Occipital lobe (tissue), 2 donors: ENCODE results near the gene RASA1. TPM values are rescaled to one million over a fixed set of nuclear protein-coding genes. Genes with fewer than 3 reads are reported as not detected.

Experiments
- DNase-seq: peaks from one replicate; lab custom pipeline; 2025; lab: John Stamatoyannopoulos, UW
- total RNA-seq: library from RNA; depleted of rRNA; stranded (reverse); fragments of >200 nt; gene quantifications from one replicate; pipeline ENCODE4 v1.2.3, GENCODE V29; 2014

The RASA1 gene
- total RNA-seq, 1 donor from 2014 or later = 73.2 TPM

DNA sequence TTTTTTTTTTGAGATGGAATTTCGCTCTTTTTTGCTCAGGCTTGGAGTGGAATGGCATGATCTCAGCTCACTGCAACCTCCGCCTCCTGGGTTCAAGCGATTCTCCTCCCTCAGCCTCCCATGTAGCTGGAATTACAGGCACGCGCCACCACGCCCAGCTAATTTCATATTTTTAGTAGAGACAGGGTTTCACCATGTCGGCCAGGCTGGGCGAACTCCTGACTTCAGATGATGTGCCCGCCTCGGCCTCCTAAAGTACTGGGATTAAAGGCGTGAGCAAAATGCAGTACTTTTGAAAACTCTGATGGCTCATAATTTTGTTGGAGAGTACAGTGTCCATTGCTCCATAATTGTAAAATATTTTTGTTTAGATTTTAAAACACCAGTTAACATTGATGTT is 92.4 kb downstream of the RASA1 start:
- no peak for DNase-seq

DNA sequence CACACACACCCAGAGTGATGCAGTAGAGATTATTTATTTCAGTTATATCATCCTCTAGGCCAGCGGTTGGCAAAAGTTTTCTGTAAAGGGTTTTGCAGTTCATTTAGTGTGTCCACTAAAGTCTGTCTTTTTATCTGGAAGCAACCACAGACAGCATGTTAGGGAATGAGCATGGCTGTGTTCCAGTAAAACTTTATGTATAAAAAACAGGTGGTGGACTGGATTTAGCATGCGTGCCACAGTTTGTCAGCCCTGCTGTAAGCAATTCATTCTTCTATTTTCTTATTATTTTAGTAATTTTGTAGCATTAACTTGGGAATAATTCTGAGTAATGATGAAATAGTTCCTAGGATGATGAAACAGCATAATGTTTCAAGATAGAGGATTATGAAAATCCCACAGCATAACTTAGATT is 93.4 kb downstream of the RASA1 start:
- no peak for DNase-seq

DNA sequence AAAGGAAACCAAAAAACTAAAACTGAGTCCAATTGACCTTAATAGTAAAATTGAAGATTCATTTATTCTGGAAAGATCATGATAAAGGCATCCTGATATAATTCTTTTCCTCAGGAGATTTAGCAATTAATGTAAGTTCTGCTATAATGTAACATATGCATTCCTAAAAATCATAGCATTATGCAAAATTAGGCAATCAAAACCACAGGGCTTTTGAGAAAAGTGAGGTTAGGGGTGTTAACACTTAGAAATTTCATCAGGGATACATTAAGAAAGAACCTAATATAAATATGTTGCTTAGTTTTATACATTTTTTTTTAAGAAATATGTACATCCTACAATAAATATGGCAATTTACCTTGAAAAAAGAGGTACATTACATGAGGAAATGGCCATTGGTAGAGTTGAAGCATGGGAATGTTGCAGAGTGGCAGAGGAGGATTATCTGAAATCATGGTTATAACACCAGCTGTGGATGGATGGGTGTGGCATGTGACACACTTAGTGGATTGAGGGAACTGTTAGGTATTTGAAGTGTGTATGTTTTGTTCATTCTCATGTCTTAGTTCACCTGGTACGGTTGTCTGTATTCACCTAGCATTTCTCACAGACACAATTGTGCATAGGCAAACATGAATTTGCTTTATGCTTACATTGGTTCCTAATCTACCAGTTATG is 94.0 kb downstream of the RASA1 start:
- no peak for DNase-seq

DNA sequence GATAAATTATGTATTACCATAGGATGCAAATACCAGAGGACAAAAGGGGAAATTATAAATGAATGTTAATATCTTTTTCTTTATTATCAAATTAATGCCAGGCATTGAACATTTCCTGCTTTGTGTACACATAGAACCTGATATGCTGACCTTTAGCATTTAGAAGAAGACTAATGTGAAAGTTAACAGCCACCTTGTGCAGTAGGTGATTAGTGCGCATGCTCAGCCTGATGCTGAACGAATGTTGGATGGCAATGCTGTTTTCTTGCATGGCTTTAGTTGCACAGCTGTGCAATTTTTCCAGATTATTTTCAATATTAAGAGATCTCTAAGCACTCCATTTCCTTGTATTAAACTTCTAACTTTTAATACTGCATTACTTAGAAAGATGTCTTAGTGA is 99.6 kb downstream of the RASA1 start:
- DNase-seq = no peak

DNA sequence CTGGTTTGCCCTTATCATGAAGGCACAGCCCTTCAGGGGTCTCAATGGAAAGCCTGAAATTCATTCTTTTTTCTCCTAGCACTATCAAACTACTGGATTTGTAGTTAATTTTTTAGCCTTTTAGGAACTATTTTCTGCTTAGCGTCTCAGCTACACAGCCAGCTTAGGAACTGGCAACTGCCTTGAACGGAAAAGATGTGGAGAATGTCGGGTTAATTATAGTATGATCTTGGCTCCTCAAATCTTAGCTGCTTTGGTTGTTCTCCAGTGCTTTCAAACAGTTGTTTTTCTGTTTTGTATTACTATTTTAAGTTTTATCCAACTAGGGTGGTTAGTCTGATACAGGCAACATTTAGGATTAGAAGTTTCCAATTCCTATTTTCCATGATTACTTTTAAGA is 100.9 kb downstream of the RASA1 start:
- no peak for DNase-seq

DNA sequence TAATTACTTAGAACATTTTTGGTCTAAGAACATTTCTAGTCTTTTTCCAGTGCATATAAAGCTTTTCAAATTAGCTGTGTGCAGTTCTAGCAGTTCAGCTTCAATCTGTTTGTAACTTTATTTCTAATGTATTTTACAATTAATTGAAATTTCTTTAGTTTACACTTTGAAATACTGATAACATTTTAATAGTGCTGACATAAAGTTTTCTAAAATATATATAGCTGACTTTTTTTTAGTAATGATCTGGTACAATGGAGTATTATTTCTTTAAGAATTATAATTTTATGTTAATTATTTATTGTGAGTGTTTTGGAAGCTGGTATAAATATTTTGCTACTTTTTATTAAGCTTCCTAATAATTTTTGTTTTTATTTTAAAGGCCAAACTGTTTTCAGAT is 101.7 kb downstream of the RASA1 start:
- DNase-seq = no peak

DNA sequence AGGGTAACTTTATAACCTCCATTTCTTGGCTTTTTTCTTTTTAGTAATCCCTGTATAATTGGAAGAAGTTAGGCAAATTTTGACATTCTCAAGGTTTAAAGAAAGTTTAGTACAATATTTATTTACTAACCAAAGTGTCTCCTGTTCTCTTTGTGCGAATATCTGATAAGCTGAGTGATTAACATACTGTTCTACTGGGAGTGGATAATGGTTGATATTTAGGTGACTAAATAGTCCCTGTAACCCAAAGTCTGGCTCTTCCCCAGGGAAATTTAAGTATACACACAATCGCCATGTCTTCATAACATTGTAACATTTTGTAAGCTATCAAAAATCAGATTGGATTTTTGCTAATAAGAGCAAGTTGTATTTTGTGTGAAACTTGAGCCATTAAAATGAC is 105.0 kb downstream of the RASA1 start:
- no peak for DNase-seq

DNA sequence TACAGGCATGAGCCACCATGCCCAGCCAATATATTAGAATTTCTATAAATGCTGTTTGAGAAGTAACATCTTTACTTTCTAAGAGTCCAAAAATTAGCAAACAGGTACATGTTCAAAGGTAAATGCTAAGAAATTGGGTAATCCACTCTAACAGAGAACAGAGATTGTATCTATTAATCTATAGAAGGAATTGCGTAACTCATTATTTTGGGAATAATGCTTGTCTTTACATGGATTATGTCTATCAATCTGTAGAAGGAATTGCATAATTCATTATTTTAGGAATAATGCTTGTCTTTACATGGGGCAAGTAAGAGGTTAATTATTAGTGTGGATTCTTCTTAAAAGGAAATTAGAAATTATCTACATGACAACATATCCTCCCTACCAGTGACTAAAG is 114.5 kb downstream of the RASA1 start:
- no peak for DNase-seq

DNA sequence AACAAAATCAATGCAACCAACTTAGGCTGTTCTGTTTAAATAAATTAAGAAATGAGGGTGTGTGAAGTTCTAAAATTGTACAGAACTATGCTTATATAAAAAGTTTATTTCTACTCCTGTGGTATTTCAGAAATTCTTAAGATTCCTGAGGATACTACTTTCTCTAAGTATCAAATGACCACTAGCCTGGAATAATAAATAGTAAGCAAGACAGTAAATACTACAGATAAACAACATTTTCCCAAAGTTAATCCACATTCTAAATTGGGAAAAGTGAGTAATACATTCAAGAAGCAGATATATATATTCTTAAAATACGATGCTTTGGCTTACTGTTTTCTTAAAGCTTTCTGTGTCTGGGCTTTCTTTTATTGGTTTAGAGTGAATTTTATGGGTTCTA is 115.5 kb downstream of the RASA1 start:
- DNase-seq = no peak

DNA sequence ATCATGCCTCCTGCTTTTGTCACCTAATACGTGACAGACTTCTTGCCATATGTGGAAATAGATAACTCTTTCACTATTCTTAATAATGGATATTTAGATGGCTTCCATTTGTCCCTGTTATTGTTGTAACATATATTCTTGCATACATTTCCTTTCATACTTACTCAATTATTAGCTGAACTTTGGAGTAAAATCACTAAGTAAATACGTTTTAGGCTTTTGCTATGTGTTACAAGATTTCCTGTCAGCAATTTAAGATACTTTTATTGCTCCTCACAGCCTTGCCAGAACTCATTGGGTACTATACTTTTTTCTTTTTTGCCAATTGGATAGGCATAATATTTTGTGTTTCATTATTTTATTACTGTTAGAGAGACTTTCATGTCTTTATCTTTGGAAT is 118.1 kb downstream of the RASA1 start:
- DNase-seq = no peak

DNA sequence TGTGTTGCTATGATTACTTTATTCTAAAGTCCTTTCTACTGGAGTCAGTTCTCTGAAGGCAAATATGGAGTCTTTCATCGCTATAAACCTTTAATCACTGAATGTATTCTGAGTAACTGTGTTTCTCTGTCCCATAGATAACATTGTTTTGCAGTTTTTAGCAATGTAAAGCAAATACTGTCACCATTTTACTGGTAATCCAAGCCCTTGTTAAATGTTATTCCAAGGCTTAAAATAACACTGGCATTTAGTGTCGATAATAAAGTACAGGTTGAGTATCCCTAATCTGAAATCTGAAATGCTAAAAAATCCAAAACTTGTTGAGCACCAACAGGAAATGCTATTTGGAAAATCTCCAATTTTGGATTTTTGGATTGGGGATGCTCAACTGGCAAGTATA is 120.4 kb downstream of the RASA1 start:
- DNase-seq = no peak

DNA sequence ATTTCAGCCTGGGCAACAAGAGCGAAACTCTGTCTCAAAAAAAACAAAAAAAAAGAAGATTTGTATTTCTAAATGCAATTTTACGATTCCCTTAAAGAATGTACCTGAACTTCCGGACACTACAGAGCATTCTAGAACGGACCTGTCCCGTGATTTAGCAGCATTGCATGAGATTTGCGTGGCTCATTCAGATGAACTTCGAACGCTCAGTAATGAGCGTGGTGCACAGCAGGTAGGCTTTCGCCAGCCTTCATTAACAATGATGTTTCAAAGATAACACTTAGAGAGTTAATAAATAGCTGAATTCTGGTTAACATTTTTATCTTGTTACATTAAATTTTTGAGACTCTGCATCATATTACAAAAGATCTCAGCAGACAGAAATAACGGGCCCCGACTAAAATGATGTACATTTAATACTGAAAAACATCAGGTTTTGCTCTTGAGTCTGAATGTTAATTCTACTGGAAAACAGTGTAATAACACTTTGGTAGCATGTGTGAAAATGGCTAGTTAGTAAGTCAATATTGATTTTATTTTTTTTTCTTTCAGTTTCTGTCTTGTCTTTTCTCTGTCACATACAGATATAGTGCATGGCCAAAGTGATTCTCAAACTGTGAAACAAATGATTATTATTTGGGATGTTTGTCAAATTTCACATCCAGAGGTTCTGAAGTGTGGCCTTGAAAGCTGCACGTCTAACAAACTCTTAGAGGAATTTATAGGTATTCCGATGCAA is 121.8 kb downstream of the RASA1 start:
- no peak for DNase-seq

DNA sequence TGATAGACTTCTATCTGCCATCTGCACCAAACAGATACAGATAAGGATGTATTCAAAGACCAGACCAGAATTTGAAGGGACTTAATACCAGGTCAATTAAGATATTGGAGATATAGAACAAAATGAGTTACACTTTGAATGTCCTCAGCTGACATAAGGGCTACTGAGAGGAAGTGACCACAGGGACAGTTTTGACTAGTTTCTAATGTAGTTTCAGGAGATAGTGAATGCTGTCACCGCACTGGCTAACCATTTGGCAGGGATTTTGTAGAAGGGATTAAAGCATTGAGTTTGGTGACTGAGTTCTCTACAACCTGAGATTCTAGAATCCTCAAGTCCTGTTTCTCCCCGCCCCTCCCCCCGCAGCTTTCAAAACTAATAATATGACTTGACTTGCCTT is 122.4 kb downstream of the RASA1 start:
- DNase-seq = no peak

DNA sequence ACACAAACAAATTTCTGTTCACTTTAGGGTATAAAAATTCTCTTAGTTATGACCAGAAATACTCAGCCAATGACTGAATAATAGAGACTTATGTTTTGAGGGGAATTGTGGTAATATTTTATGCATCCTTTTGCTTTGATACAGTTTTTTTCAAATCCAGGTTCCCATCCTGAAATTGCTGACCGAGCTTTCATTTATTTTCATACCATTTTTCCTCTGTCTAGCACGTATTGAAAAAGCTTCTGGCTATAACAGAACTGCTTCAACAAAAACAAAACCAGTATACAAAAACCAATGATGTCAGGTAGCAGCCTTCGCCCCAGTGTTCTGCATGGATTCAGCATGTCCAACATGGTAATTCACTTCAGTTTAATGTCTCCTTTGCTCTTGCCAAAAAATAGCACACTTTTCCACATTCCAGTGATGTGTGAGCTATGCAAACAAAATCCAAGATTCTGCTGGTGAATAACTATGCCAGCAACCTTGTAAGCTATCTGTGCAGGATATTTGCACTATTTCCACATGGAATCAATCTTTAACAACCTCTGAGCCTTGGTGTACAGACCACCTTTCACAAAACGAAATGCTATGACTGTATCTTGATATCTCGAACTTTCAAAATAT is 123.0 kb downstream of the RASA1 start:
- no peak for DNase-seq

DNA sequence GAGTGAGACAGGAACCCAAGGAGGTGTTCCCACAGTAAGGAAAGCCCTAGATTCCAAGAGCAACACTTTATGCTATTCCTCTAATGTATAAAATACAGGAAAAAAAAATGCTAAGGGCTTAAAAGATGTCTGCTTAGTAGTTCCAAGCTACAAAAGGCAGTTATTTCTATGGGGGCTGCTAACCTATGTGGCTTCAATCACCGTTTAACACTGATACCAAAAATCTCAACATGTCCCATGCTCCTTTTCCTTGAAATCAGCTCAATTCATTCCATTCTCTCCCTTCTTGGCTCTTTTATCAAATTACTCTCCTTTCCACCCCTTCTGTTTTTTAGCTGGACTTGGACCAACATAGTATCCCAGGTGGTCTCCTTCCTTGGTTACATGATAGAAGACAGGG is 124.5 kb downstream of the RASA1 start:
- DNase-seq = no peak

DNA sequence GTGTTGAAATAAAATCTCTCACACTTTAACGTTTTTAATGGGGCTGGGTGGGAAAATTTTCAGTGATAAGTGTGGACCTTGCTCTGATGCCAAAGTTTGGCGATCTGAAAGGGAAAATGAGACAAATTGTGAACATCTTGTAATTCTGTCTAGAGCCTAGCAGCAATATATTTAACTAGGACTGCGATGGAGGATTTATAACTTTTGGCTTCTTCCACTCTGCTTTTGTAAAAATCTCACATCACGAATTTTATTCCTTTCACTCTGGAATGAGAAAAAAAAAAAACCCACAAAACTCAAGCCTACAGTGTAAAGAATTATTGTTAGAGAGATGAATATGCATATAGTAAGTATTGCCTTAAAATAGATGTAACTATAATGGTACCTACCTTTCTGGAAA is 125.1 kb downstream of the RASA1 start:
- DNase-seq = no peak

DNA sequence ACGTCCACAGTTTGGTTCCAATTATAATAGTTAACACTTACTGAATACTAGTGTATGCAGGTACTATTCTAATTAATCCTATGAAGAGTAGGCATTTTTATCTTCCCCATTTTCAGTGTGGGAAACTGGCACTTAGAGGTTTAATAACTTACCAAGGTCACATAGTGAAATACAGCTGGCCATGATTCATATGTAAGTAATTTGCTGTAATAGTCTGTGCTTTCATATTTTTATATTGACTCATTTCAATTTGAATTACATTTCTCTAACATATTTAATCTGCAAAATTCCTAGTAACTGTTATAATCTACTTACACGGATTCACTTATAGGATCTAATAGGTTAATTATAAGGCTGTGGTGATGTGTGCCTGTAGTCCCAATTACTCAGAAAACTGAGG is 125.6 kb downstream of the RASA1 start:
- no peak for DNase-seq

DNA sequence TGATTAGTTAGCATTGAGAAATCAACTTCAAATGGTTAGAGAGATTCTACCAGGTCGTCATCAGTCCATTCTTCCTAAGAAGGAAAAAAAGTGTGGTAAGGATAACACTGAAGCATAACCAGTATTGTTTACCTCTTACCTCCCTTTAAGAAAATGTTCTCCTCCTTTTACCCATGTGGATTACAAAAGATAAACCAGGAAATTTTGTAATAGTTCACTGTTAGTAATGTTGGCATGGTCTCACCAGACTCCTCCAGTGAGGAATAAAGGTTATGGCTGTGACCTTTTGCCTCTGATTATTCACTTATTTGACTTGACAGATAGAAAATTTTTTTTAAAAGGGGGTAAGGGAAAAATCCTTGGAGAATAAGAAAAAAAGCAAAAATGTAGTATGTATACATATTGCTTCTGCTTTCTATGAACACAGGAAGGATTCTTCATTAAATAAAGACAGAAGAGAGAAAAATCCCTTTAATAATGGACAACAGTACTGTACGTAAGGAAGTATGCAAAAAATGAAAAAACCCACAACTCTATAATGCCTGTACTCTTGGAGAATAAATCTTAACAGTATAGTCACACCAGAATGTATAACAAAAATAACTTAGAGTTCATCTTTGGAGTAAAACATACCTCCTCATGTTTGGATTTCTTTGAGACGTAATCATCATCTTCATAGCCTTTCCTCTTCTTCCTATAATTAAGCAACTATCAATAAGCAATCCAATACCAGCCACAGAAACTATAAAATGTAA is 126.9 kb downstream of the RASA1 start:
- DNase-seq = no peak

DNA sequence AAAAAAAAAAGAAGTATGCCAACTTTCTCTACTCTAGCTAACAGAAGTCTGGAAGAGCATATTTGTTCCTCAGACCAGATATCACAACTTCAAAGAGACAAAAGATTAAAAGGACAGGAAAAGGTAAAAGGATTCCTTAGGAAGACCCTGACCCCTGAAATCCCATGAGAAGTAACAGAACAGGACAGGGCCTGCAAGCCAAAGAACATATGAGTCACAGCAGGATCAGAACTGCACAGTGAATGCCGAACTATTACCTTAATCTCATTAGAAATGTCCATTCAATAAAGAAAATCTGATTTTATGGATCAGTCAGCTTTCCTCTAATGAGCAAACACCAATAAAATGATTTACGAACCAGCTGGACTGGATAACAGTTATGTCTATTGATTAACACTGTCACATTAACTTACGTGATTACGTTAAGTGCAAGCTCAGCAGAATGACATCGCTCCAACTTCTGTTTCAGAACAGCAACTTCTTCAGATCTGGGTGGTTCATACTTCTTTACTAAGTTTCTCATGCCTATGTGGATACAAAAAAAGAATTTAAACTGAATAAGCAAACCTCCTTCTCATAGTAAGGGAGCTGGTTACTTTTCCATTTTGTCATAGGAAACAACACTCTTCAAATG is 131.4 kb downstream of the RASA1 start:
- no peak for DNase-seq

DNA sequence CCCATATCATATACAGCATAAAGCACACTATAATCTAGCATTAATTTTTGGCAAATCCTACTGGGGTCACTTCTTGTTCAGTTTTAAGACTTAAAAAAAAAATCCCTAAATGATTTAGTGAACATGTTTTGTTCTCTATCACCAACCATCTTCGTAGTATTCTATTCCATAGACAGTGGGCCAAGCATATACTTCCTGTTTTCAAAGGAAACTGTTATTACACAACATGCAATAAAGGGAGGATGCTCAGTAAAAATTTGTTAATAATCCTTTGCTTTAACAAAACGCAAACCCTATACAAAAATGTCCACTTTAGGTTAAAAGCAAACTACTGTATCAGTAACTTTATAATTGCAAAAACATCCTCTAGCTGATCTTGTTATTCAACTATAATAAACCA is 132.0 kb downstream of the RASA1 start:
- no peak for DNase-seq

DNA sequence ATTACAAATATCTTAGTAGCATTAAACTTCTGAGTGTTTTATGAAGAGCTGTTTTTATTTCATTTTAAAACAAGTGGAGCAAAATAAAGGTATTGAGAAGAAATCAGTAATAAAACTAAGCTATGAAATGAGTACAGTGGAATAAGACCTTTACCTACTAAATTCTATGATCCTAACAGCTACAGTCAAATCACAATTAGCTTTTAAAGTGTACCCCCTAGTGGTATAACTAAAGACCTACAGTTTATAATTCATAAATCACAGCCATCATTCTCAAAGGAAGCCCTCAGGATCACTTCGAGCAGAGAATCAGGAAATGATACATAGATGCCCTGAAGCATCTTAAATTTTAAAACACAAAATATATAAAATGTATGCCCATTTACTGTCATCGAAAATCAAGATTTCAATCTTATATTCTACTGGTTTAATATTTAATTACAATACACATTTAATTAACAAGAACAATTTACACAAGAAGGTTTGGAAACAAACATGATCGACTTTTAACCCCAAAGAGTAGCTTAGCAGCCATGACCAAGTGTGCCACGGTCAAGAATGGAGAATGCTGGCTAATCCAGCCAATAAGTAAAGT is 132.7 kb downstream of the RASA1 start:
- no peak for DNase-seq
